SK-N-SH treated with all-trans-retinoic acid at 6 μM for 48 hours (cell line): ENCODE data around the gene RERE.

ENCODE experiments used
- ATAC-seq: fragments of 200-7000 bp; cut with Tn5 transposase; 3 replicates; pipeline ENCODE4 v1.9.1; 2020; ENCODE audit warnings: mild to moderate bottlenecking, moderate library complexity
- ARNTL ChIP-seq: fragments of 450-650 bp; formaldehyde crosslinking; IDR thresholded peaks from 2 replicates; pipeline ENCODE4 v1.5.0; 2020; ENCODE audit warnings: low read depth, mild to moderate bottlenecking, moderate library complexity, borderline replicate concordance
- BACH2 ChIP-seq: fragments of 250-450 bp; sonication (Bioruptor Pico); IDR thresholded peaks from 2 replicates; pipeline ENCODE4 v1.9.0; 2021; ENCODE audit warnings: mild to moderate bottlenecking, borderline replicate concordance
- CSDC2 ChIP-seq: fragments of 250-450 bp; sonication (Bioruptor Pico); IDR thresholded peaks from 2 replicates; pipeline ENCODE4 v1.5.0; 2020; ENCODE audit warnings: mild to moderate bottlenecking, moderate library complexity
- GLIS3 ChIP-seq: fragments of 250-450 bp; sonication (Bioruptor Pico); IDR thresholded peaks from 2 replicates; pipeline ENCODE4 v1.5.0; 2020; ENCODE audit warnings: mild to moderate bottlenecking, moderate library complexity
- ISL1 ChIP-seq: fragments of 250-450 bp; sonication (Bioruptor Pico); IDR thresholded peaks from 2 replicates; pipeline ENCODE4 v2.1.2; 2022; ENCODE audit warnings: mild to moderate bottlenecking, moderate library complexity
- OSR1 ChIP-seq: fragments of 250-450 bp; sonication (Bioruptor Pico); IDR thresholded peaks from 2 replicates; pipeline ENCODE4 v1.8.0; 2022; ENCODE audit warnings: moderate library complexity, mild to moderate bottlenecking, inconsistent platforms
- POU6F1 ChIP-seq: fragments of 250-450 bp; sonication (Bioruptor Pico); IDR thresholded peaks from 2 replicates; pipeline ENCODE4 v1.8.0; 2021; ENCODE audit warnings: low read depth, mild to moderate bottlenecking, moderate library complexity, borderline replicate concordance
- PPARA ChIP-seq: fragments of 250-450 bp; sonication (Bioruptor Pico); IDR thresholded peaks from 2 replicates; pipeline ENCODE4 v1.5.0; 2020; ENCODE audit warnings: mild to moderate bottlenecking, borderline replicate concordance
- RARB ChIP-seq: fragments of 250-450 bp; sonication (Bioruptor Pico); IDR thresholded peaks from 2 replicates; pipeline ENCODE4 v1.8.0; 2021; ENCODE audit warnings: mild to moderate bottlenecking, moderate library complexity
- SNAI2 ChIP-seq: fragments of 250-450 bp; sonication (Bioruptor Pico); IDR thresholded peaks from 2 replicates; pipeline ENCODE4 v1.5.0; 2020; ENCODE audit warnings: mild to moderate bottlenecking, moderate library complexity
- ZC3H10 ChIP-seq: fragments of 250-450 bp; sonication (Bioruptor Pico); IDR thresholded peaks from 2 replicates; pipeline ENCODE4 v1.5.1; 2021; ENCODE audit warnings: mild to moderate bottlenecking, moderate library complexity
- ZFP3 ChIP-seq: fragments of 250-450 bp; sonication (Bioruptor Pico); IDR thresholded peaks from 2 replicates; pipeline ENCODE4 v1.5.0; 2020; ENCODE audit warnings: mild to moderate bottlenecking, moderate library complexity
- ZNF565 ChIP-seq: fragments of 450-650 bp; formaldehyde crosslinking; conservative IDR thresholded peaks from 2 replicates; pipeline ENCODE4 v1.5.0; 2020; ENCODE audit warnings: low read depth, mild to moderate bottlenecking, moderate library complexity
- ZNF8 ChIP-seq: fragments of 450-650 bp; formaldehyde crosslinking; IDR thresholded peaks from 2 replicates; pipeline ENCODE4 v1.5.0; 2020; ENCODE audit warnings: mild to moderate bottlenecking, moderate library complexity
- TF ChIP-seq, protein P1 (sequence below): fragments of 250-450 bp; sonication (Bioruptor Pico); IDR thresholded peaks from 2 replicates; pipeline ENCODE4 v1.5.1; 2020; ENCODE audit warnings: low read depth, mild to moderate bottlenecking, moderate library complexity
- TF ChIP-seq, protein P2 (sequence below): fragments of 250-450 bp; sonication (Bioruptor Pico); IDR thresholded peaks from 2 replicates; pipeline ENCODE4 v1.5.0; 2020; ENCODE audit warnings: mild to moderate bottlenecking, moderate library complexity
- TF ChIP-seq, protein P3 (sequence below): fragments of 250-450 bp; sonication (Bioruptor Pico); IDR thresholded peaks from 2 replicates; pipeline ENCODE4 v1.5.1; 2021; ENCODE audit warnings: mild to moderate bottlenecking, moderate library complexity

The RERE gene

GRCh38 chr1:8335246-8335645, 482.2 kb downstream of the RERE start (continued):
- TF ChIP-seq PPARA (CRISPR knock-in tag) (no peak), ISL1 (no peak)

DNA sequence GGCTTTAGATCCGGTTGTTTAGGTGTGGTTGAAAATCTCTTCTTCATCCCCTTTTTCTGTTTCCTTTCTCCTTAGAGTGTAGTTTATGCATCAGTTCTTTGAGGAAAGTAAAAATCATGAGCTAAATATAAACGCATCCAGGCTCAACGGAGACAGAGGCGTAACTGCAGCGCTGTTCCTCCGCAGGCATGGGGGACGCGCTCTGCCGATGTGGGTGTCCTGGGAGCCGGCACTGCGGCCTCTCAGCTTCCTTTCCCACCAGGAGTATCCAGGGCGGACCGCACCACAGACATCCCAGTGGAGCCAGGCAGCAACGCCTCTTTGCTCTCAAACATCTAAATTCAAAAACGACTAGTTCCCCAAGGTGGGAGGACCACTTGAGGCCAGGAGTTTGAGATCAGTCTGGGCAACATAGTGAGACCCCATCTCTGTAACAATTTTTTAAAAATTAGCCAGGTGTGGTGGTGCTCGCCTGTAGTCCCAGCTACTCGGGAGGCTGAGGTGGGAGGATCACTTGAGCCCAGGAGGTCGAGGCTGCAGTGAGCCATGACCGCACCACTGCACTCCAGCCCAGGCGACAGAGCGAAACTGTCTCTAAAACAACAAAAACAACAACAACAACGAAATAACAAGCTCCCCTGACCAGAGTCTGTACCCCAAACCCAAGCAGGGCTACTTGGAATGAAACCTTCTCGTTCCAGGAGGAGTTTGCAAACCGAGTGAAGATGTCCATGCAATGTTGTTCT, 483.2 kb downstream of the RERE start:
- ATAC-seq: no peak
- no peak for TF ChIP-seq ISL1
- no peak for TF ChIP-seq PPARA (CRISPR knock-in tag)
- no peak for TF ChIP-seq BACH2 (CRISPR knock-in tag)
- TF ChIP-seq, protein P1, sequence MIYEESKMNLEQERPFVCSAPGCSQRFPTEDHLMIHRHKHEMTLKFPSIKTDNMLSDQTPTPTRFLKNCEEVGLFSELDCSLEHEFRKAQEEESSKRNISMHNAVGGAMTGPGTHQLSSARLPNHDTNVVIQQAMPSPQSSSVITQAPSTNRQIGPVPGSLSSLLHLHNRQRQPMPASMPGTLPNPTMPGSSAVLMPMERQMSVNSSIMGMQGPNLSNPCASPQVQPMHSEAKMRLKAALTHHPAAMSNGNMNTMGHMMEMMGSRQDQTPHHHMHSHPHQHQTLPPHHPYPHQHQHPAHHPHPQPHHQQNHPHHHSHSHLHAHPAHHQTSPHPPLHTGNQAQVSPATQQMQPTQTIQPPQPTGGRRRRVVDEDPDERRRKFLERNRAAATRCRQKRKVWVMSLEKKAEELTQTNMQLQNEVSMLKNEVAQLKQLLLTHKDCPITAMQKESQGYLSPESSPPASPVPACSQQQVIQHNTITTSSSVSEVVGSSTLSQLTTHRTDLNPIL: no peak
- TF ChIP-seq OSR1 (CRISPR knock-in tag): no peak
- TF ChIP-seq SNAI2 (CRISPR knock-in tag): no peak
- no peak for TF ChIP-seq RARB (CRISPR knock-in tag)
- TF ChIP-seq ARNTL: no peak
- no peak for TF ChIP-seq GLIS3 (CRISPR knock-in tag)
- TF ChIP-seq, protein P2, sequence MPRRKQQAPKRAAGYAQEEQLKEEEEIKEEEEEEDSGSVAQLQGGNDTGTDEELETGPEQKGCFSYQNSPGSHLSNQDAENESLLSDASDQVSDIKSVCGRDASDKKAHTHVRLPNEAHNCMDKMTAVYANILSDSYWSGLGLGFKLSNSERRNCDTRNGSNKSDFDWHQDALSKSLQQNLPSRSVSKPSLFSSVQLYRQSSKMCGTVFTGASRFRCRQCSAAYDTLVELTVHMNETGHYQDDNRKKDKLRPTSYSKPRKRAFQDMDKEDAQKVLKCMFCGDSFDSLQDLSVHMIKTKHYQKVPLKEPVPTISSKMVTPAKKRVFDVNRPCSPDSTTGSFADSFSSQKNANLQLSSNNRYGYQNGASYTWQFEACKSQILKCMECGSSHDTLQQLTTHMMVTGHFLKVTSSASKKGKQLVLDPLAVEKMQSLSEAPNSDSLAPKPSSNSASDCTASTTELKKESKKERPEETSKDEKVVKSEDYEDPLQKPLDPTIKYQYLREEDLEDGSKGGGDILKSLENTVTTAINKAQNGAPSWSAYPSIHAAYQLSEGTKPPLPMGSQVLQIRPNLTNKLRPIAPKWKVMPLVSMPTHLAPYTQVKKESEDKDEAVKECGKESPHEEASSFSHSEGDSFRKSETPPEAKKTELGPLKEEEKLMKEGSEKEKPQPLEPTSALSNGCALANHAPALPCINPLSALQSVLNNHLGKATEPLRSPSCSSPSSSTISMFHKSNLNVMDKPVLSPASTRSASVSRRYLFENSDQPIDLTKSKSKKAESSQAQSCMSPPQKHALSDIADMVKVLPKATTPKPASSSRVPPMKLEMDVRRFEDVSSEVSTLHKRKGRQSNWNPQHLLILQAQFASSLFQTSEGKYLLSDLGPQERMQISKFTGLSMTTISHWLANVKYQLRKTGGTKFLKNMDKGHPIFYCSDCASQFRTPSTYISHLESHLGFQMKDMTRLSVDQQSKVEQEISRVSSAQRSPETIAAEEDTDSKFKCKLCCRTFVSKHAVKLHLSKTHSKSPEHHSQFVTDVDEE (CRISPR knock-in tag): no peak

- ATAC-seq: no peak
- TF ChIP-seq ZC3H10 (no peak), BACH2 (CRISPR knock-in tag) (no peak), RARB (CRISPR knock-in tag) (no peak), POU6F1 (CRISPR knock-in tag) (no peak)
- TF ChIP-seq, protein P3, sequence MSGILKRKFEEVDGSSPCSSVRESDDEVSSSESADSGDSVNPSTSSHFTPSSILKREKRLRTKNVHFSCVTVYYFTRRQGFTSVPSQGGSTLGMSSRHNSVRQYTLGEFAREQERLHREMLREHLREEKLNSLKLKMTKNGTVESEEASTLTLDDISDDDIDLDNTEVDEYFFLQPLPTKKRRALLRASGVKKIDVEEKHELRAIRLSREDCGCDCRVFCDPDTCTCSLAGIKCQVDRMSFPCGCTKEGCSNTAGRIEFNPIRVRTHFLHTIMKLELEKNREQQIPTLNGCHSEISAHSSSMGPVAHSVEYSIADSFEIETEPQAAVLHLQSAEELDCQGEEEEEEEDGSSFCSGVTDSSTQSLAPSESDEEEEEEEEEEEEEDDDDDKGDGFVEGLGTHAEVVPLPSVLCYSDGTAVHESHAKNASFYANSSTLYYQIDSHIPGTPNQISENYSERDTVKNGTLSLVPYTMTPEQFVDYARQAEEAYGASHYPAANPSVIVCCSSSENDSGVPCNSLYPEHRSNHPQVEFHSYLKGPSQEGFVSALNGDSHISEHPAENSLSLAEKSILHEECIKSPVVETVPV (CRISPR knock-in tag): no peak
- TF ChIP-seq, protein P1: no peak
Observed at GRCh38 chr1:8333246-8333987, 484.0 kb downstream of the RERE start.

GRCh38 chr1:8332806-8333205, 484.6 kb downstream of the RERE start:
- no peak for ATAC-seq
- TF ChIP-seq ISL1 (no peak), SNAI2 (CRISPR knock-in tag) (no peak), POU6F1 (CRISPR knock-in tag) (no peak), ARNTL (no peak), ZFP3 (CRISPR knock-in tag) (no peak), OSR1 (CRISPR knock-in tag) (no peak), GLIS3 (CRISPR knock-in tag) (no peak), PPARA (CRISPR knock-in tag) (no peak), RARB (CRISPR knock-in tag) (no peak), ZNF8 (CRISPR knock-in tag) (no peak), CSDC2 (CRISPR knock-in tag) (no peak), ZNF565 (CRISPR knock-in tag) (no peak)
- TF ChIP-seq, protein P2 (CRISPR knock-in tag): no peak
- TF ChIP-seq, protein P3 (CRISPR knock-in tag): no peak
